Astrocyte of the cerebellum (primary cell): Measurements from ENCODE around the gene CLEC2D.

Experiments used
- DNase-seq: peaks from one replicate; pipeline ENCODE4 v3.0.0-alpha.2; 2011; ENCODE audit warnings: low read depth
- H3K4me3 ChIP-seq: 2 replicates; pipeline ENCODE4 v1.5.1; 2011; ENCODE audit warnings: mild to moderate bottlenecking, low read depth, low read length, moderate library complexity
- CTCF ChIP-seq: IDR thresholded peaks from 2 replicates; pipeline ENCODE4 v1.5.1; 2012; ENCODE audit warnings: low read length, low read depth, moderate library complexity, mild to moderate bottlenecking; ENCODE audit errors: missing control alignments
- in situ Hi-C: cut with HindIII; loops from 2 replicates; pipeline ENCODE4 v1.10.0; 2017; ENCODE audit warnings: low sequenced_read_pairs

CLEC2D gene

DNA sequence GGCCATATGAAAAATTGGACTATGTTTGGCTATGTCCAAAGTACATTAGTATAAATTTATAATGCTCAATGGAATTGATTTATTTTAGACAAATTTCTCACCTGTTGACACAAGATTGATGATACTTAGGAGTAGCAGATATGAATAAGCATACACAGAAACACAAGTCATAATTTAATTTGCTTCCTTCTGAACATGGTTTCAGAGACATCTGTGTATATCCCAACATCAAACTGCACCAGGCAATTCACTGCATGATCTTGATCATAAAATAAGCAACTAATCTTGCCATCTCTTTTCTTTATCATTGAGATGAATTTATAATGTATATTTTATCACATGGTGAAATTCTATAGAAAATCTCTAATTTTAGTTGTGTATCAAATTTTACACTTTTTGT lies 59.6 kb downstream of the CLEC2D start:
- no peak for TF ChIP-seq CTCF
- no peak for DNase-seq
- H3K4me3 ChIP-seq: no peak overlapping the region
- in situ Hi-C loops: no loop called here

DNA sequence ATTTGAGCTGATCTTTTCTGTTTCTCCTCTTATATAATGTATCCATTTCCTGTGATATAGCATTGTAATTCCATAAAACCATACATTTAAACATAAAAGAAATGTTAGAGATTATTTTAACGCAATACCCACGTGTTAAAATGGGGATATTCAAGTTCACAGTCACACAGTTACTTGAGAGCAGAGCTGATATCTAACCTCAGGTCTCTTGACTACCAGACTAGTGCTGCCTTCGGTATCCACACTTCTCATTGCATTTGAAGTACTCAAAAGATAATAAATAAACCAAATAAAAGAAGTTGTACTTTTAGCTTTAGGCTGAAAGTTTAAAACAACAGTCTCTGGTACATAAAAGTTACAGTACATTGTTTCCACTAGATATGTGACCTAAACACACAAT lies 60.5 kb downstream of the CLEC2D start:
- in situ Hi-C loops: no loop called here
- H3K4me3 ChIP-seq: no peak overlapping the region
- no peak for DNase-seq
- no peak for TF ChIP-seq CTCF

DNA sequence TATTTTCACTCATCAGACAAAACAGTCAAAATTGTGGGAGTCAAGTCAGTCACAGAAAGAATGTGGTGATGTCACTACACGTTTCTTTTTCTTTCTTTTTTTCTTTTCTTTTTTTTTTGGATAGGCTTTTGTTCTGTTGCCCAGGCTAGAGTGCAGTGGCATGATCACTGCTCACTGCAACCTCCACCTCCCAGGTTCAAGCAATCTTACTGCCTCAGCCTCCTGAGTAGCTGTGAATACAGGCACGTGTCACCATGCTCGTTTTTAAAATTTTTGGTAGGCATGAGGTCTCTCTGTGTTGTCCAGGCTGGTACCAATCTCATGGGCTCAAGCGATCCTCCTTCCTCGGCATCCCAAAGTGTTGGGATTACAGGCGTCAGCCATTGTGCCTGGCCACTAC lies 61.1 kb downstream of the CLEC2D start:
- no peak for TF ChIP-seq CTCF
- DNase-seq: no peak
- H3K4me3 ChIP-seq: no peak overlapping the region
- in situ Hi-C loops: no loop called here

GRCh38 chr12:9731393-9731792 lies 61.9 kb downstream of the CLEC2D start:
- TF ChIP-seq CTCF: no peak
- in situ Hi-C loops: no loop called here
- no peak overlapping the region for H3K4me3 ChIP-seq
- DNase-seq: no peak

GRCh38 chr12:9731797-9732196 lies 62.3 kb downstream of the CLEC2D start:
- TF ChIP-seq CTCF: no peak
- DNase-seq: no peak
- in situ Hi-C loops: no loop called here
- no peak overlapping the region for H3K4me3 ChIP-seq

GRCh38 chr12:9732921-9733461 lies 63.5 kb downstream of the CLEC2D start, which contains the start of gene CLECL1:
Gene CLECL1 (minus strand): TSS chr12:9733097.
- no peak for DNase-seq
- TF ChIP-seq CTCF: no peak
- in situ Hi-C loops: no loop called here
- H3K4me3 ChIP-seq: no peak within 1 kb of the TSS

DNA sequence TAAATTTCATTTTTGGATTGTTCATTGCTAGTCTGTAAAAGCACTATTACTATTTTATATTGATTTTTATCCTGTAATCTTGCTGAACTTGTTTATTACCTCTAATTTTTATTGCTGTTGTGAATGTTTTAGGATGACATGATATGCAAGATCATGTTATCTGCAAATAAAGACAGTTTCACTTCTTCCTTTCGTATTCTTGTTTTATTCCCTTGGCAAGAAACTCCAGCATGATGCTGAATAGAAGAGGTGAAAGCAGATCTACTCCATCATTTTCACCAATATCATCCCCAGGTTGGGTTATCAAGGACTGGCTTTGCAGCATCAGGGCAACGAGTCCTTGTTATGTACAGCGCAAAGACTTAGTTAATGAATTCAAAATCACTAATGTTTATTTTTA lies 66.1 kb downstream of the CLEC2D start:
- no peak for DNase-seq
- no peak for TF ChIP-seq CTCF
- H3K4me3 ChIP-seq: no peak overlapping the region
- in situ Hi-C loops: no loop called here
